H1 (cell line): ENCODE measurements around the gene AOPEP. TPM values are rescaled to one million over a fixed set of nuclear protein-coding genes. Genes with fewer than 3 reads are reported as not detected.

ENCODE experiments used
- CTCF ChIA-PET: fragments of 300-600 bp; sonication (Branson Sonifier 250); formaldehyde crosslinking; loops from one replicate; lab custom pipeline; 2021; ENCODE audit not compliant: partially characterized antibody; lab: Charles Lee
- POLR2A ChIA-PET: fragments of 300-600 bp; sonication (Branson Sonifier 250); formaldehyde crosslinking; loops from one replicate; lab custom pipeline; 2021; ENCODE audit warnings: inconsistent platforms; ENCODE audit not compliant: partially characterized antibody; lab: Charles Lee
- DNase-seq, 2 experiments: peaks; one replicate each; pipeline versions ENCODE4 v3.0.0 to v3.0.0-alpha.2; 2010 to 2022; ENCODE audit warnings: low spot score in 2 of 2, low read depth in 1 of 2, mixed read lengths in 1 of 2
- FAIRE-seq: peaks from 2 replicates; lab custom pipeline; 2011; peaks lifted over from hg19 to GRCh38; lab: Jason Lieb, UNC
- H2AFZ ChIP-seq: 2 replicates; pipeline ENCODE4 v1.8.1; 2012; ENCODE audit warnings: low read length, inconsistent platforms
- H2AK5ac ChIP-seq: 2 replicates; pipeline ENCODE4 v1.6.1; 2013; ENCODE audit warnings: low read depth, low read length
- H2BK120ac ChIP-seq: replicated peaks from 2 replicates; pipeline ENCODE3; 2013; ENCODE audit warnings: low read depth, low read length, inconsistent platforms
- H2BK12ac ChIP-seq: 2 replicates; pipeline ENCODE4 v1.6.1; 2013; ENCODE audit warnings: low read depth, low read length
- H2BK15ac ChIP-seq: 2 replicates; pipeline ENCODE4 v1.6.1; 2013; ENCODE audit warnings: low read length
- H2BK20ac ChIP-seq: 2 replicates; pipeline ENCODE4 v1.6.1; 2013; ENCODE audit warnings: low read length
- H2BK5ac ChIP-seq: 2 replicates; pipeline ENCODE4 v1.6.1; 2013; ENCODE audit warnings: low read depth, low read length
- H3K14ac ChIP-seq: 2 replicates; pipeline ENCODE4 v1.6.1; 2013; ENCODE audit warnings: inconsistent platforms; ENCODE audit not compliant: insufficient read length
- H3K18ac ChIP-seq: 2 replicates; pipeline ENCODE4 v1.6.1; 2013; ENCODE audit warnings: low read length; ENCODE audit errors: extremely low read depth
- H3K23ac ChIP-seq: 2 replicates; pipeline ENCODE4 v1.6.1; 2013; ENCODE audit warnings: inconsistent platforms; ENCODE audit not compliant: insufficient read length
- H3K23me2 ChIP-seq: 2 replicates; pipeline ENCODE4 v1.6.1; 2013; ENCODE audit warnings: low read depth, low read length
- H3K27ac ChIP-seq: 2 replicates; pipeline ENCODE4 v1.6.1; 2011; ENCODE audit warnings: low read depth, low read length, inconsistent platforms
- H3K27me3 ChIP-seq, 4 experiments: replicated peaks in 1 of 4; 1 replicate in 1 of 4; 2 replicates in 3 of 4; pipeline versions ENCODE4 v1.6.1 to v1.8.1; 2011 to 2013; ENCODE audit warnings: low read length in 3 of 4, mild to moderate bottlenecking in 3 of 4, inconsistent platforms in 2 of 4, mixed read lengths in 2 of 4, moderate library complexity in 1 of 4; ENCODE audit not compliant: control insufficient read depth in 3 of 4, insufficient read depth in 3 of 4; ENCODE audit errors: extremely low read depth in 1 of 4
- H3K36me3 ChIP-seq, 4 experiments: 2 replicates each; pipeline versions ENCODE4 v1.6.1 to v1.8.1; 2011 to 2013; ENCODE audit warnings: mild to moderate bottlenecking in 4 of 4, low read length in 3 of 4, moderate library complexity in 2 of 4, control low read depth in 1 of 4, inconsistent platforms in 1 of 4; ENCODE audit not compliant: insufficient read depth in 4 of 4, control insufficient read depth in 2 of 4
- H3K4ac ChIP-seq: replicated peaks from 2 replicates; pipeline ENCODE3; 2013; ENCODE audit warnings: low read length, low read depth, mixed read lengths, inconsistent platforms; ENCODE audit not compliant: insufficient read length
- H3K4me1 ChIP-seq, 4 experiments: replicated peaks in 1 of 4; 1 replicate in 1 of 4; 2 replicates in 3 of 4; pipeline versions ENCODE4 v1.6.1 to v1.8.1; 2011 to 2013; ENCODE audit warnings: low read length in 3 of 4, inconsistent platforms in 2 of 4, mixed read lengths in 1 of 4; ENCODE audit not compliant: insufficient read depth in 4 of 4, control insufficient read depth in 3 of 4
- H3K4me2 ChIP-seq, 2 experiments: 2 replicates each; pipeline versions ENCODE4 v1.6.1 to v1.8.1; 2011 to 2013; ENCODE audit warnings: low read depth in 2 of 2, low read length in 2 of 2, control low read depth in 1 of 2, inconsistent platforms in 1 of 2, mild to moderate bottlenecking in 1 of 2; ENCODE audit not compliant: insufficient read depth in 1 of 2
- H3K4me3 ChIP-seq, 4 experiments: fragments of 200-600, 300-600 bp in 1 of 4; sonication (generic), shearing (Covaris generic), sonication (Bioruptor Twin) in 1 of 4; 2 replicates each; pipeline versions ENCODE4 v1.5.1 to v1.8.1; 2011 to 2016; ENCODE audit warnings: low read length in 4 of 4, low read depth in 3 of 4, control low read depth in 2 of 4, inconsistent platforms in 2 of 4, mild to moderate bottlenecking in 2 of 4, mixed read lengths in 1 of 4, moderate library complexity in 1 of 4; ENCODE audit not compliant: insufficient read depth in 2 of 4; ENCODE audit errors: extremely low read depth in 1 of 4
- H3K56ac ChIP-seq: replicated peaks from 2 replicates; pipeline ENCODE3; 2013; ENCODE audit warnings: low read depth, mild to moderate bottlenecking, mixed read lengths, low read length, inconsistent platforms; ENCODE audit not compliant: insufficient read length
- H3K79me1 ChIP-seq: 2 replicates; pipeline ENCODE4 v1.6.1; 2013; ENCODE audit warnings: low read depth, low read length, control low read depth
- H3K79me2 ChIP-seq, 2 experiments: 2 replicates each; pipeline versions ENCODE4 v1.6.1 to v1.8.1; 2012 to 2013; ENCODE audit warnings: low read length in 2 of 2, mild to moderate bottlenecking in 2 of 2, inconsistent platforms in 1 of 2; ENCODE audit not compliant: insufficient read depth in 2 of 2, control insufficient read depth in 1 of 2
- H3K9ac ChIP-seq, 4 experiments: replicated peaks in 1 of 4; 1 replicate in 1 of 4; 2 replicates in 3 of 4; pipeline versions ENCODE4 v1.6.1 to v1.8.1; 2011 to 2013; ENCODE audit warnings: low read depth in 3 of 4, low read length in 3 of 4, control low read depth in 2 of 4, mild to moderate bottlenecking in 2 of 4, moderate library complexity in 2 of 4, inconsistent platforms in 1 of 4; ENCODE audit errors: extremely low read depth in 1 of 4
- H3K9me3 ChIP-seq, 2 experiments: 2 replicates each; pipeline versions ENCODE4 v1.6.1 to v1.8.1; 2012 to 2013; ENCODE audit warnings: mild to moderate bottlenecking in 2 of 2, moderate library complexity in 2 of 2, control low read depth in 1 of 2, inconsistent platforms in 1 of 2, low read depth in 1 of 2, low read length in 1 of 2, mixed read lengths in 1 of 2; ENCODE audit not compliant: insufficient read depth in 2 of 2
- H4K20me1 ChIP-seq, 2 experiments: replicated peaks in 1 of 2; 2 replicates each; pipeline versions ENCODE3 to v1.8.1; 2011 to 2013; ENCODE audit warnings: inconsistent platforms in 2 of 2, low read length in 2 of 2, mild to moderate bottlenecking in 1 of 2; ENCODE audit not compliant: insufficient read depth in 2 of 2, control insufficient read depth in 1 of 2
- H4K5ac ChIP-seq: 2 replicates; pipeline ENCODE4 v1.6.1; 2013; ENCODE audit warnings: low read length, low read depth, mixed read lengths, inconsistent platforms; ENCODE audit not compliant: insufficient read length
- H4K8ac ChIP-seq: 2 replicates; pipeline ENCODE4 v1.8.0; 2013; ENCODE audit warnings: mild to moderate bottlenecking, moderate library complexity, low read length, inconsistent platforms; ENCODE audit not compliant: insufficient read depth; ENCODE audit errors: extremely low read depth
- H4K91ac ChIP-seq: replicated peaks from 2 replicates; pipeline ENCODE3; 2013; ENCODE audit warnings: low read length, mixed read lengths, inconsistent platforms; ENCODE audit not compliant: insufficient read length
- CBX5 ChIP-seq: fragments of 300-800, 300-1000 bp; sonication (generic); IDR thresholded peaks from 2 replicates; pipeline ENCODE4 v1.7.1; 2016; ENCODE audit warnings: antibody characterized with exemption, low read length, low read depth
- CEBPB ChIP-seq: IDR thresholded peaks from 2 replicates; pipeline ENCODE4 v1.6.1; 2012; ENCODE audit warnings: low read depth, low read length
- CHD1 ChIP-seq: IDR thresholded peaks from 2 replicates; pipeline ENCODE4 v1.6.1; 2012; ENCODE audit warnings: low read depth, low read length, improper control_type of control experiment
- CREB1 ChIP-seq: IDR thresholded peaks from 2 replicates; pipeline ENCODE4 v1.6.1; 2012; ENCODE audit warnings: inconsistent platforms
- EGR1 ChIP-seq: IDR thresholded peaks from 2 replicates; pipeline ENCODE4 v1.6.1; 2011; ENCODE audit warnings: low read depth, low read length, borderline replicate concordance
- EZH2 ChIP-seq: fragments of 200-600 bp; sonication (generic); IDR thresholded peaks from 2 replicates; pipeline ENCODE4 v1.7.1; 2012; ENCODE audit warnings: low read depth, mild to moderate bottlenecking, moderate library complexity, low read length, inconsistent platforms; ENCODE audit not compliant: severe bottlenecking
- GABPA ChIP-seq: IDR thresholded peaks from 2 replicates; pipeline ENCODE4 v1.6.1; 2011; ENCODE audit warnings: mild to moderate bottlenecking, low read length, moderate library complexity, borderline replicate concordance; ENCODE audit not compliant: insufficient read depth
- GTF2F1 ChIP-seq: IDR thresholded peaks from 2 replicates; pipeline ENCODE4 v1.6.1; 2012; ENCODE audit warnings: low read depth, low read length, improper control_type of control experiment, borderline replicate concordance
- RBBP5 ChIP-seq: IDR thresholded peaks from 2 replicates; pipeline ENCODE4 v1.7.1; 2012; ENCODE audit warnings: low read depth, mild to moderate bottlenecking, inconsistent platforms, low read length, moderate library complexity, borderline replicate concordance
- RFX5 ChIP-seq: IDR thresholded peaks from 2 replicates; pipeline ENCODE4 v1.6.1; 2011; ENCODE audit warnings: low read depth, low read length, improper control_type of control experiment, borderline replicate concordance
- SIN3A ChIP-seq, 2 experiments: IDR thresholded peaks in 1 of 2; conservative IDR thresholded peaks in 1 of 2; 2 replicates each; pipeline ENCODE4 v1.6.1; 2011 to 2012; ENCODE audit warnings: low read length in 2 of 2, improper control_type of control experiment in 1 of 2, low read depth in 1 of 2, mild to moderate bottlenecking in 1 of 2
- YY1 ChIP-seq: IDR thresholded peaks from 2 replicates; pipeline ENCODE4 v1.6.1; 2011; ENCODE audit warnings: low read depth, mild to moderate bottlenecking, low read length
- WGBS, 2 experiments: shearing (Covaris generic) in 1 of 2; methylation state at CpG; one replicate each; pipeline versions ENCODE4 v1.1.6 to v1.1.7; 2013 to 2015; ENCODE audit warnings: low lambda C conversion rate in 2 of 2, mixed read lengths in 2 of 2, inconsistent platforms in 1 of 2, low coverage in 1 of 2, missing lambda C conversion rate in 1 of 2; ENCODE audit not compliant: insufficient replicate concordance in 2 of 2, insufficient coverage in 1 of 2, insufficient read length in 1 of 2; ENCODE audit errors: extremely low coverage in 1 of 2, missing lambda C conversion rate in 1 of 2; 5-methylcytosine and 5-hydroxymethylcytosine counted together
- polyA plus RNA-seq, 7 experiments: library from polyadenylated mRNA; depleted of rRNA in 3 of 7; stranded (reverse) in 5 of 7; unstranded in 2 of 7; fragments of >200 nt in 5 of 7; fragments of 200-250 nt in 2 of 7; gene quantifications; 1 replicate in 5 of 7; 2 replicates in 1 of 7; 4 replicates in 1 of 7; pipeline versions ENCODE4 v1.2.1 to v1.2.3, GENCODE V29; 2011 to 2013; ENCODE audit warnings: missing spikeins in 2 of 7, mixed read lengths in 2 of 7
- total RNA-seq: library from RNA; stranded (reverse); fragmentation: NEBNext Ultra II Directional; extraction: Animal tissue kit (Norgen Biotek cat#: 25700); gene quantifications from 2 replicates; pipeline ENCODE4 v1.2.1, GENCODE V29; 2021
- TF ChIP-seq, protein P1 (sequence below), 3 experiments: IDR thresholded peaks; 1 replicate in 2 of 3; 2 replicates in 1 of 3; pipeline versions ENCODE4 v1.5.1 to v1.6.1; 2011; ENCODE audit warnings: low read length in 3 of 3, mild to moderate bottlenecking in 3 of 3, inconsistent platforms in 2 of 3, low read depth in 1 of 3, moderate library complexity in 1 of 3; ENCODE audit not compliant: insufficient read depth in 1 of 3; ENCODE audit errors: control extremely low read depth in 1 of 3

Gene AOPEP
- total and polyA plus RNA-seq, 2 of the 8 experiments (the other 6 are each of a cell fraction or from before 2014, with no cell fraction given), result 6.1 to 14.3 TPM

DNA sequence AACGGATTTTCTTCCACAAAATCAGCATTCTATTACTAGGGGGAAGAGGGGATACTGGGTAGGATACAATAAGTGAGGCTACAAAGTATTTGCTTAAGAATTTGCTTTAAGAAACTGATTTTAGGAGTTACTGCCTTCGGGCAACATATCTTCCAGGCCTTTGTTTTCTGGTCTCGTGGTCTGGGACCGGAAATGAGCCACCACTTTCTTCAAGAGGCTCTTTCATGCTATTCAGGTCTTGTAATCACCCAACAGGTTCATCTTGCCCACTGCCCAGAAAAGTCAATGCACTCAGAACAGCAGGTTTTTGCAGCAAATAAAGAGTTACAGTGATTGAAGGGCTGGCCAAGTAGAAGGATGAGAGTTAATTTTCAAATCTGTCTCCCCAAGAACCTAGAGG is 6.6 kb upstream of the AOPEP start:
- no peak overlapping the region for H4K91ac ChIP-seq
- H3K27me3 ChIP-seq, result no peaks in the 10 kb centered on the region
- no peaks in the 10 kb centered on the region for H3K79me2 ChIP-seq
- no peaks in the 10 kb centered on the region for H3K9me3 ChIP-seq
- DNase-seq (no peak), FAIRE-seq (no peak)
- no peak overlapping the region for H2BK15ac ChIP-seq
- H3K4ac ChIP-seq, result no peak overlapping the region
- no peak overlapping the region for H2BK5ac ChIP-seq
- no peaks in the 10 kb centered on the region for H3K4me1 ChIP-seq
- no peak overlapping the region for H3K56ac ChIP-seq
- H3K27ac ChIP-seq, result no peak overlapping the region
- no peak overlapping the region for H3K9ac ChIP-seq
- H2BK120ac ChIP-seq, result no peak overlapping the region
- H4K5ac ChIP-seq, result no peak overlapping the region
- no peak overlapping the region for H2AK5ac ChIP-seq
- no peak overlapping the region for H3K23ac ChIP-seq
- H3K79me1 ChIP-seq, result no peaks in the 10 kb centered on the region
- H3K14ac ChIP-seq, result no peak overlapping the region
- no peaks in the 10 kb centered on the region for H3K23me2 ChIP-seq
- H2BK12ac ChIP-seq, result no peak overlapping the region
- H4K8ac ChIP-seq, result no peak overlapping the region
- H2BK20ac ChIP-seq, result no peak overlapping the region
- H2AFZ ChIP-seq, result no peak overlapping the region
- WGBS, 2 experiments, result 88% methylated on average over 4 of the region's 4 CpGs; no CpG with 5 or more reads in 1 of the 2 experiments
- ChIA-PET POLR2A (no interaction called here), CTCF (no interaction called here)
- no peak overlapping the region for H3K18ac ChIP-seq
- H3K4me3 ChIP-seq, result no peak overlapping the region
- H3K4me2 ChIP-seq, result no peak overlapping the region
- no peaks in the 10 kb centered on the region for H4K20me1 ChIP-seq
- no peaks in the 10 kb centered on the region for H3K36me3 ChIP-seq
- TF ChIP-seq EGR1 (no peak), EZH2 (no peak), CHD1 (no peak), CEBPB (no peak), RBBP5 (no peak), GABPA (no peak), GTF2F1 (no peak), CBX5 (no peak), RFX5 (no peak), CREB1 (no peak), SIN3A (conservative IDR thresholded peaks at IDR 0.05 in 1 of 2, IDR thresholded peaks at IDR 0.05 in 1 of 2; ENCODE audit: low read depth in 1 of 2, low read length in 2 of 2) (no peak), YY1 (no peak)
- TF ChIP-seq, protein P1, sequence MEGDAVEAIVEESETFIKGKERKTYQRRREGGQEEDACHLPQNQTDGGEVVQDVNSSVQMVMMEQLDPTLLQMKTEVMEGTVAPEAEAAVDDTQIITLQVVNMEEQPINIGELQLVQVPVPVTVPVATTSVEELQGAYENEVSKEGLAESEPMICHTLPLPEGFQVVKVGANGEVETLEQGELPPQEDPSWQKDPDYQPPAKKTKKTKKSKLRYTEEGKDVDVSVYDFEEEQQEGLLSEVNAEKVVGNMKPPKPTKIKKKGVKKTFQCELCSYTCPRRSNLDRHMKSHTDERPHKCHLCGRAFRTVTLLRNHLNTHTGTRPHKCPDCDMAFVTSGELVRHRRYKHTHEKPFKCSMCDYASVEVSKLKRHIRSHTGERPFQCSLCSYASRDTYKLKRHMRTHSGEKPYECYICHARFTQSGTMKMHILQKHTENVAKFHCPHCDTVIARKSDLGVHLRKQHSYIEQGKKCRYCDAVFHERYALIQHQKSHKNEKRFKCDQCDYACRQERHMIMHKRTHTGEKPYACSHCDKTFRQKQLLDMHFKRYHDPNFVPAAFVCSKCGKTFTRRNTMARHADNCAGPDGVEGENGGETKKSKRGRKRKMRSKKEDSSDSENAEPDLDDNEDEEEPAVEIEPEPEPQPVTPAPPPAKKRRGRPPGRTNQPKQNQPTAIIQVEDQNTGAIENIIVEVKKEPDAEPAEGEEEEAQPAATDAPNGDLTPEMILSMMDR (IDR thresholded peaks at IDR 0.05; ENCODE audit: control extremely low read depth in 1 of 3, insufficient read depth in 1 of 3, low read depth in 1 of 3, low read length in 3 of 3), result no peak
